ENCODE measurements around the gene DHRS3.

Gene DHRS3

DNA sequence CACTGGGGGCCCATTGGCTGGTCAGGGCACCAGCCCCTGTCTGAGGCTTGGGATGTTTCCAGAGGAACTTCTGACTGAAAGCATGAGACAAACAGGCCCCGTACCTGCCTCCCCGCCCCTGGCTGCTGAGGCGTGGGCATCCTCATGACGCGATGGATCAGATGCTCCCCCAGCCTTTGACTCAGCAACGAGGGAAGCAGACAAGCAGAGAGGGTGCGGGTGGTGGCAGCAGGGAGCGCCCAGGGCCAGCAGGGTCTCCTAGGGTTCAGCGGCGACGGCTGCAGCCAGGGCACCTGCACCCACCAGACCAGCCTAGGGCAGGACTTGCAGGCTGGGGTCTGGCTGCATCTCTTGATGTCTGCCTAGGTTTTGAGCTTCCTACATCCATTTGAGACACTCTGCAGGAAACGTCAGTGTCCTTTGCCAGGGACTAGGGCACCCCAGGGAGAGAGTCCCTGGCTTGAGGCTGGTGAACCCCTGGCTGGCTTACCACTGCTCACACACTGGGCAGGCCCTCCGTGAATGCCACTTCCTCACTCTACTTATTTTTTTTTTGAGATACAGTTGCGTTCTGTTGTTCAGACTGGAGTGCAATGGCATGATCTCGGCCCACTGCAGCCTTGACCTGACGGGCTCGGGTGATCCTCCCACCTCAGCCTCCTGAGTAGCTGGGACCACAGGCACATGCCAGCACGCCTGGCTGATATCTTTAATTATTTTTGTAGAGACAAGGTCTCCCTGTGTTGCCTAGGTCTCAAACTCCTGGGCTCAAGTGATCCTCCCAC, 63.3 kb downstream of the DHRS3 start:
- DNase-seq (ENCODE audit: low read depth, low spot score) = no peak
- H3K27ac ChIP-seq = no peak overlapping the region
- TF ChIP-seq EZH2 (IDR thresholded peaks at IDR 0.05) (no peak), POLR2AphosphoS5 (IDR thresholded peaks at IDR 0.05; ENCODE audit: borderline replicate concordance, low read depth, low read length) (no peak), FOXP2 (optimal IDR thresholded peaks at IDR 0.05; ENCODE audit: control extremely low read depth, extremely low read length, insufficient read depth) (no peak)
- no peak overlapping the region for H3K4me3 ChIP-seq
- H3K9me3 ChIP-seq (ENCODE audit: low read depth, low read length) = no peaks in the 10 kb centered on the region
- H3K36me3 ChIP-seq (ENCODE audit: insufficient read depth, low read length) = no peaks in the 10 kb centered on the region
- no peak overlapping the region for H3K9ac ChIP-seq (ENCODE audit: insufficient read length)

- Histone ChIP-seq H3K4me3 (no peak overlapping the region), H3K9ac (ENCODE audit: insufficient read length) (no peak overlapping the region), H3K27ac (no peak overlapping the region), H3K36me3 (ENCODE audit: insufficient read depth, low read length) (no peaks in the 10 kb centered on the region), H3K9me3 (ENCODE audit: low read depth, low read length) (no peaks in the 10 kb centered on the region)
- TF ChIP-seq FOXP2 (optimal IDR thresholded peaks at IDR 0.05; ENCODE audit: control extremely low read depth, extremely low read length, insufficient read depth) (no peak), EZH2 (IDR thresholded peaks at IDR 0.05) (no peak), POLR2AphosphoS5 (IDR thresholded peaks at IDR 0.05; ENCODE audit: borderline replicate concordance, low read depth, low read length) (no peak)
- no peak for DNase-seq (ENCODE audit: low read depth, low spot score)
Measured at GRCh38 chr1:12553963-12554362, 64.0 kb downstream of the DHRS3 start.

GRCh38 chr1:12552951-12553921, 64.8 kb downstream of the DHRS3 start:
- no peak for TF ChIP-seq EZH2 (IDR thresholded peaks at IDR 0.05)
- no peak overlapping the region for H3K27ac ChIP-seq
- H3K36me3 ChIP-seq (ENCODE audit: insufficient read depth, low read length) = no peaks in the 10 kb centered on the region
- DNase-seq (ENCODE audit: low read depth, low spot score) = no peak
- no peak overlapping the region for H3K9ac ChIP-seq (ENCODE audit: insufficient read length)
- no peaks in the 10 kb centered on the region for H3K9me3 ChIP-seq (ENCODE audit: low read depth, low read length)
- no peak overlapping the region for H3K4me3 ChIP-seq

DNA sequence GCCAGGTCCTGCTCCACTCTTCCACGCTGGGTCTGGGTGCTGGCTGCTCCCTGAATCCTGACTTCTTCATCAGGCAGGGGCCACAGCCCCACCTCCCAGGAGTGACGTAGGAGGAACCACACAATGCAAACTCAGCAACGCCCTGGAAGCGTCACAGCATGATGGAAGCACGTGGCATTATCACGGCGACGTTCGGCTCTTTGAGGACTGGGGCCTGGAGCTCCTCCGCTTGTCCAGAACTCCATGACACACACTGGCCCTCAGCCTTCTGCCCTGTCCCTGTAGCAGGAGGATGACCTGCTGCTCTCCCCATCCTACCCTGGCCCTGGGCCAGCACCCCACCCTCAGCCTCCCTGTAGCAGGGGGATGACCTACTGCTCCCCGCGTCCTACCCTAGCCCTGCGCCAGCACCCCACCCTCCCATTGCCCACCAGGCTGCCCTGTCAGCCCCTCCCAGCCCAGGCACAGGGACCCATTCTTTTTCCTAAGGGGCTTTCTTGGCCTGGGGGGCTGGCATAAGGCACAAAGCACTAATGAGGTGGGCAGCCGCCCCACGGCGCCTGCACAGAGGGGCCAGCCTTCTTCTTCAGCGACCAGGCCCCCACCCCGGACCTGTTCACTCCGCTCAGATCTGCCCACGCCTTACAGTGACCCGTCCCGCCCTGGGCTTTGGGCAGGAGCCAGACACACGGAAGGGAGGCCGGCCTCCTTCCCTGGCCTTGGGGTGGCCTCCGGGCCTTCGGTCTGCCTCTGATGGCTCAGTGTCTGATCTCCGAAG, 65.7 kb downstream of the DHRS3 start:
- Histone ChIP-seq H3K27ac (no peak overlapping the region), H3K4me3 (no peak overlapping the region), H3K36me3 (ENCODE audit: insufficient read depth, low read length) (no peaks in the 10 kb centered on the region), H3K9me3 (ENCODE audit: low read depth, low read length) (no peaks in the 10 kb centered on the region), H3K9ac (ENCODE audit: insufficient read length) (no peak overlapping the region)
- TF ChIP-seq FOXP2 (optimal IDR thresholded peaks at IDR 0.05; ENCODE audit: control extremely low read depth, extremely low read length, insufficient read depth) (no peak), EZH2 (IDR thresholded peaks at IDR 0.05) (no peak), POLR2AphosphoS5 (IDR thresholded peaks at IDR 0.05; ENCODE audit: borderline replicate concordance, low read depth, low read length) (no peak)
- DNase-seq (ENCODE audit: low read depth, low spot score) = no peak

DNA sequence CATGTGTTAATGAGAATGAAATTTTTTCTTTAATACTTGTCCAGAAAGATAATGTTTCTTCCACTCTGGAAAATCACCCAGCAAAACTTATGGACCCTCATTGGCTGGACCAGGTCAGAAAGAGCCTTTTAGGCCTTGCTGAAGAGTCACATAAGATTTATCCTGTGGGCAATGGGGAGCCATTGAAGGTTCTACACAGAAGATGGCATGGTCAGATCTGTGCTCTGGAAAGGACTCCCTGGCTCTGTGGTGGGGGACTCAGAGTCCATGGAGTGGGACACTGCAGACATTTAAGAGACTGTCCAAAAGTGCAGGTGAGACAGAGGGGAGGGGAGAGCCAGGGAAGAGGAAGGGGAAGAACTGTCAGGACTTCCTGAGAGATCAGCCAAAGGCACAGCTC, 66.4 kb downstream of the DHRS3 start:
- TF ChIP-seq POLR2AphosphoS5 (IDR thresholded peaks at IDR 0.05; ENCODE audit: borderline replicate concordance, low read depth, low read length) (no peak), FOXP2 (optimal IDR thresholded peaks at IDR 0.05; ENCODE audit: control extremely low read depth, extremely low read length, insufficient read depth) (no peak), EZH2 (IDR thresholded peaks at IDR 0.05) (no peak)
- H3K36me3 ChIP-seq (ENCODE audit: insufficient read depth, low read length) = no peaks in the 10 kb centered on the region
- DNase-seq (ENCODE audit: low read depth, low spot score) = no peak
- no peak overlapping the region for H3K9ac ChIP-seq (ENCODE audit: insufficient read length)
- H3K9me3 ChIP-seq (ENCODE audit: low read depth, low read length) = no peaks in the 10 kb centered on the region
- no peak overlapping the region for H3K4me3 ChIP-seq
- no peak overlapping the region for H3K27ac ChIP-seq

- DNase-seq (ENCODE audit: low read depth, low spot score) = no peak
- no peaks in the 10 kb centered on the region for H3K36me3 ChIP-seq (ENCODE audit: insufficient read depth, low read length)
- no peak for TF ChIP-seq EZH2 (IDR thresholded peaks at IDR 0.05)
- TF ChIP-seq POLR2AphosphoS5 (IDR thresholded peaks at IDR 0.05; ENCODE audit: borderline replicate concordance, low read depth, low read length) = no peak
- TF ChIP-seq FOXP2 (optimal IDR thresholded peaks at IDR 0.05; ENCODE audit: control extremely low read depth, extremely low read length, insufficient read depth) = no peak
- no peak overlapping the region for H3K9ac ChIP-seq (ENCODE audit: insufficient read length)
- no peak overlapping the region for H3K27ac ChIP-seq
- no peak overlapping the region for H3K4me3 ChIP-seq
- H3K9me3 ChIP-seq (ENCODE audit: low read depth, low read length) = no peaks in the 10 kb centered on the region
Measured at GRCh38 chr1:12549460-12550349, 68.3 kb downstream of the DHRS3 start.

GRCh38 chr1:12548973-12549459, 69.0 kb downstream of the DHRS3 start:
- Histone ChIP-seq H3K4me3 (no peak overlapping the region), H3K9ac (ENCODE audit: insufficient read length) (no peak overlapping the region), H3K36me3 (ENCODE audit: insufficient read depth, low read length) (no peaks in the 10 kb centered on the region), H3K9me3 (ENCODE audit: low read depth, low read length) (no peaks in the 10 kb centered on the region), H3K27ac (no peak overlapping the region)
- no peak for DNase-seq (ENCODE audit: low read depth, low spot score)
- no peak for TF ChIP-seq EZH2 (IDR thresholded peaks at IDR 0.05)
- TF ChIP-seq POLR2AphosphoS5 (IDR thresholded peaks at IDR 0.05; ENCODE audit: borderline replicate concordance, low read depth, low read length) = no peak
- TF ChIP-seq FOXP2 (optimal IDR thresholded peaks at IDR 0.05; ENCODE audit: control extremely low read depth, extremely low read length, insufficient read depth) = no peak

Data from SK-N-MC (cell line).